Activated naive CD4-positive, alpha-beta T cell treated with anti-CD3 and anti-CD28 coated beads, Interleukin-2, amount 50 U/mL, for 24 hours (primary cell): ENCODE measurements around the gene CES3.
A peak's percentile ranks its signal among the peaks of the same experiment; 100 is the strongest.
"Not testable (repeated sequence)": the region's sequence is repeated elsewhere in the genome, so short reads cannot be mapped to it uniquely, and the experiment has no call there.

Experiments
- H3K27ac Mint-ChIP-seq: one replicate; pipeline ENCODE4 v1.8.0; 2021; ENCODE audit warnings: mild to moderate bottlenecking, mixed read lengths
- H3K27me3 Mint-ChIP-seq: one replicate; pipeline ENCODE4 v1.8.0; 2021; ENCODE audit warnings: mixed read lengths
- H3K36me3 Mint-ChIP-seq: one replicate; pipeline ENCODE4 v1.8.0; 2021; ENCODE audit warnings: mixed read lengths
- H3K4me1 Mint-ChIP-seq: one replicate; pipeline ENCODE4 v1.8.0; 2021; ENCODE audit warnings: mixed read lengths
- H3K4me3 Mint-ChIP-seq: one replicate; pipeline ENCODE4 v1.8.0; 2021; ENCODE audit warnings: mild to moderate bottlenecking, mixed read lengths
- H3K9me3 Mint-ChIP-seq: one replicate; pipeline ENCODE4 v1.8.0; 2021; ENCODE audit warnings: mixed read lengths

CES3 gene

DNA sequence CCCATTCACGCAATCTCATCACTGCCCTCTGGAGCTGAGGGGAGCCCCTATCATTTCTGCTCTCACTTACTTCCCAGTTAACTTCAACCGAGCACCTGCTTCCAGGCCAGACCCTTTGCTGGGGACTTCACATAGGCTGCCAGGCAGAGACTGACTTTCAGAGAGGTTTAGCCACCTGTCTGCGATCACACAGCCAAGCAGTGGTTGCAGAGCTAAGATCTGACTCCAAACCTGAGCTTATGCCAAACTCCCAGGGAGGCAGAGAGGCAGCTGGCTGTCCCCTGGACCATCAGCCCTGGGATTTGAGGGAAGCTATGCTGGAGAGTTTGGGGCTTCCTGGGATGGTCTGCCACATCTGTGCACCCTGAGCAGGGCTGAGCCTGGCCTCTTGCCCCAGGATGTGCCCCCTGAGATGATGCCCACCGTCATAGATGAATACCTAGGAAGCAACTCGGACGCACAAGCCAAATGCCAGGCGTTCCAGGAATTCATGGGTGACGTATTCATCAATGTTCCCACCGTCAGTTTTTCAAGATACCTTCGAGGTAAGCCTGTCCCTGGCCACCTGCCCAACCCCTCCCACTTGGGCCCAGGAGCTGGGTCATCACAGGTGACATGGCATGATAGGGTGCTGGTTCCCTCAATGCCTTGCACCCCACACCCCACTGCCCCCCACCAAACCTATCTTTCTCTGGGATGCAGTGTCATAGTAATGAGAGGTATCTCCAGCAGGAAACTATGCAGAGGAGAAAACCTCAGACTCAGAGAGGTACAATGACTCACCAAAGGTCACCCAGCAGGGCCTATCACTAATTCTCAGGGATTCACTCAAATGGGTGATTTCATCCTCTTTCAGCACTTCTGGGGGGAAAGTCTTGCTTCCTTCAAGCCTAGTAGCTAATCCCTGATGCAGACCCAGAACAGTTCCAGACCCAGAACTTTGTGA is 10.0 kb downstream of the CES3 start:
- no peaks in the 10 kb centered on the region for H3K36me3 Mint-ChIP-seq
- H3K4me1 Mint-ChIP-seq = peaks cover 5% of the 10 kb centered on the region
- no peaks in the 10 kb centered on the region for H3K27me3 Mint-ChIP-seq
- H3K9me3 Mint-ChIP-seq = no peaks in the 10 kb centered on the region
- no peak overlapping the region for H3K4me3 Mint-ChIP-seq
- no peak overlapping the region for H3K27ac Mint-ChIP-seq

DNA sequence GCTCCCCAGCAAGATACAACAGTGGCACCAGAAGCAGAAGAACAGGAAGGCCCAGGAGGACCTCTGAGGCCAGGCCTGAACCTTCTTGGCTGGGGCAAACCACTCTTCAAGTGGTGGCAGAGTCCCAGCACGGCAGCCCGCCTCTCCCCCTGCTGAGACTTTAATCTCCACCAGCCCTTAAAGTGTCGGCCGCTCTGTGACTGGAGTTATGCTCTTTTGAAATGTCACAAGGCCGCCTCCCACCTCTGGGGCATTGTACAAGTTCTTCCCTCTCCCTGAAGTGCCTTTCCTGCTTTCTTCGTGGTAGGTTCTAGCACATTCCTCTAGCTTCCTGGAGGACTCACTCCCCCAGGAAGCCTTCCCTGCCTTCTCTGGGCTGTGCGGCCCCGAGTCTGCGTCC is 11.9 kb downstream of the CES3 start:
- Mint-ChIP-seq H3K27me3 (no peaks in the 10 kb centered on the region), H3K36me3 (no peaks in the 10 kb centered on the region), H3K4me3 (no peak overlapping the region), H3K9me3 (no peaks in the 10 kb centered on the region), H3K4me1 (peaks cover 9% of the 10 kb centered on the region), H3K27ac (no peak overlapping the region)

DNA sequence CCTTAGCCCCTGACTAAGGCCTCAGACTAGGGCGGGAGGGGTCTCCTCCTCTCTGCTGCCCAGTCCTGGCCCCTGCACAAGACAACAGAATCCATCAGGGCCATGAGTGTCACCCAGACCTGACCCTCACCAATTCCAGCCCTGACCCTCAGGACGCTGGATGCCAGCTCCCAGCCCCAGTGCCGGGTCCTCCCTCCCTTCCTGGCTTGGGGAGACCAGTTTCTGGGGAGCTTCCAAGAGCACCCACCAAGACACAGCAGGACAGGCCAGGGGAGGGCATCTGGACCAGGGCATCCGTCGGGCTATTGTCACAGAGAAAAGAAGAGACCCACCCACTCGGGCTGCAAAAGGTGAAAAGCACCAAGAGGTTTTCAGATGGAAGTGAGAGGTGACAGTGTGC is 12.7 kb downstream of the CES3 start:
- Mint-ChIP-seq H3K4me3 (no peak overlapping the region), H3K27ac (no peak overlapping the region), H3K27me3 (no peaks in the 10 kb centered on the region), H3K36me3 (no peaks in the 10 kb centered on the region), H3K4me1 (peaks cover 9% of the 10 kb centered on the region), H3K9me3 (no peaks in the 10 kb centered on the region)

DNA sequence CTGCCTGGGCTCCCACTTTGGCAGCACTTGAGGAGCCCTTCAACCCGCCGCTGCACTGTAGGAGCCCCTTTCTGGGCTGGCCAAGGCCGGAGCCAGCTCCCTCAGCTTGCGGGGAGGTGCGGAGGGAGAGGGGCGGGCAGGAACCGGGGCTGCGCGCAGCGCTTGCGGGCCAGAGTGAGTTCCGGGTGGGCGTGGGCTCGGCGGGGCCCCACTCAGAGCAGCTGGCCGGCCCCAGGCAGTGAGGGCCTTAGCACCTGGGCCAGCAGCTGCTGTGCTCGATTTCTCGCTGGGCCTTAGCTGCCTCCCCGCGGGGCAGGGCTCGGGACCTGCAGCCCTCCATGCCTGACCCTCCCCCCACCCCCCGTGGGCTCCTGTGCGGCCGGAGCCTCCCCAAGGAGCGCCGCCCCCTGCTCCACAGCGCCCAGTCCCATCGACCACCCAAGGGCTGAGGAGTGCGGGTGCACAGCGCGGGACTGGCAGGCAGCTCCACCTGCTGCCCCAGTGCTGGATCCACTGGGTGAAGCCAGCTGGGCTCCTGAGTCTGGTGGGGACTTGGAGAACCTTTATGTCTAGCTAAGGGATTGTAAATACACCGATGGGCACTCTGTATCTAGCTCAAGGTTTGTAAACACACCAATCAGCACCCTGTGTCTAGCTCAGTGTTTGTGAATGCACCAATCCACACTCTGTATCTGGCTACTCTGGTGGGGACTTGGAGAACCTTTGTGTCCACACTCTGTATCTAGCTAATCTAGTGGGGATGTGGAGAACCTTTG is 13.3 kb downstream of the CES3 start:
- not testable (repeated sequence) for H3K27ac Mint-ChIP-seq, H3K36me3 Mint-ChIP-seq, H3K9me3 Mint-ChIP-seq, H3K4me1 Mint-ChIP-seq, H3K27me3 Mint-ChIP-seq, H3K4me3 Mint-ChIP-seq

DNA sequence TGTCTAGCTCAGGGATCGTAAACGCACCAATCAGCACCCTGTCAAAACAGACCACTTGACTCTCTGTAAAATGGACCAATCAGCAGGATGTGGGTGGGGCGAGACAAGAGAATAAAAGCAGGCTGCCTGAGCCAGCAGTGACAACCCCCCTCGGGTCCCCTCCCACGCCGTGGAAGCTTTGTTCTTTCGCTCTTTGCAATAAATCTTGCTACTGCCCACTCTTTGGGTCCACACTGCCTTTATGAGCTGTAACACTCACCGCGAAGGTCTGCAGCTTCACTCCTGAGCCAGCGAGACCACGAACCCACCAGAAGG is 13.8 kb downstream of the CES3 start:
- not testable (repeated sequence) for H3K4me1 Mint-ChIP-seq, H3K36me3 Mint-ChIP-seq, H3K27ac Mint-ChIP-seq, H3K9me3 Mint-ChIP-seq, H3K27me3 Mint-ChIP-seq
- H3K4me3 Mint-ChIP-seq = peak overlapping the region; percentile 40

DNA sequence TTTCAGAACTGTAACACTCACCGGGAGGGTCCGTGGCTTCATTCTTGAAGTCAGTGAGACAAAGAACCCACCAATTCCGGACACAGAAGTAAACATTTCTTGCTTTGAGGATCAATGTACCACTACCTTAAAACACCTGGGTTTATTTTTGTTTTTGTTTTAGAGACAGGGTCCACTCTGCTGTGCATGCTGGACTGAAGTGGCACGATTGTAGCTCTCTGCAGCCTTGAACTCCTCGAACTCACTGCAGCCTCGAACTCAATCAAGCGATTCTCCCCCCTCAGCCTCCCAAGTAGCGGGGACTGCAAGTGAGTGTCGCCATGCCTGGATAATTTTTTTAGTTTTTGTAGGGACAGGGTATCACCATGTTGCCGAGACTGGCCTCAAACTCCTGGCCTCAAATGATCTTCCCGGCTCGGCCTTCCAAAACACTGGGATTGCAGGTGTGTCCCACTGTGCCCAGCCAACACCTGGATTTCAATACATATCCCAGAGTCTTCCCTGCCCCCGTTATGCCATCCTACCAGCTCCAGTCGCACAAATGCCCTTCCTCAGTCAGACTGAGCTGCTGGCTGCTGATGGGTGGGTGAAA is 14.3 kb downstream of the CES3 start:
- Mint-ChIP-seq H3K36me3 (no peaks in the 10 kb centered on the region), H3K4me1 (peaks cover 9% of the 10 kb centered on the region), H3K27ac (no peak overlapping the region), H3K27me3 (no peaks in the 10 kb centered on the region), H3K4me3 (no peak overlapping the region), H3K9me3 (no peaks in the 10 kb centered on the region)

DNA sequence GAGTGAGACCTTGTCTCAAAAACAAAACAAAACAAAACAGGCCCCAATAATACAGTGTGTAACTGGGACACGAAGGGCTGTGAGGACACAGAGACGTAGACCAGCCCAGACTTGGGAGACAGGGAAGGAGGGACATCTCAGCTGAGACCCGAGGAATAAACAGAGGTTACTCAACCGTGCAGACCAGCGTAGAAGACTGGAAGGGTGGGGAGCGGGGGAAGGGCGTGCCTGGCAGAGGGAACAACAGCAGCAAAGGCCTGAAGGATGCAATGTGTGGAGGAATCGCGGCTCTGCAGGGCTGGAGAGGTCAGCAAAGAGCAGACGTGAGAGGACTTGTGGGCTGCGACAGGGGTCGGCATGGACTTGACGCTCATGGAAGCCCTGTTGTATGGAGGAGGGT is 15.7 kb downstream of the CES3 start:
- H3K27me3 Mint-ChIP-seq = no peaks in the 10 kb centered on the region
- H3K36me3 Mint-ChIP-seq = no peaks in the 10 kb centered on the region
- H3K4me1 Mint-ChIP-seq = peaks cover 9% of the 10 kb centered on the region
- H3K9me3 Mint-ChIP-seq = no peaks in the 10 kb centered on the region
- no peak overlapping the region for H3K4me3 Mint-ChIP-seq
- H3K27ac Mint-ChIP-seq = peak overlapping the region; percentile 30

DNA sequence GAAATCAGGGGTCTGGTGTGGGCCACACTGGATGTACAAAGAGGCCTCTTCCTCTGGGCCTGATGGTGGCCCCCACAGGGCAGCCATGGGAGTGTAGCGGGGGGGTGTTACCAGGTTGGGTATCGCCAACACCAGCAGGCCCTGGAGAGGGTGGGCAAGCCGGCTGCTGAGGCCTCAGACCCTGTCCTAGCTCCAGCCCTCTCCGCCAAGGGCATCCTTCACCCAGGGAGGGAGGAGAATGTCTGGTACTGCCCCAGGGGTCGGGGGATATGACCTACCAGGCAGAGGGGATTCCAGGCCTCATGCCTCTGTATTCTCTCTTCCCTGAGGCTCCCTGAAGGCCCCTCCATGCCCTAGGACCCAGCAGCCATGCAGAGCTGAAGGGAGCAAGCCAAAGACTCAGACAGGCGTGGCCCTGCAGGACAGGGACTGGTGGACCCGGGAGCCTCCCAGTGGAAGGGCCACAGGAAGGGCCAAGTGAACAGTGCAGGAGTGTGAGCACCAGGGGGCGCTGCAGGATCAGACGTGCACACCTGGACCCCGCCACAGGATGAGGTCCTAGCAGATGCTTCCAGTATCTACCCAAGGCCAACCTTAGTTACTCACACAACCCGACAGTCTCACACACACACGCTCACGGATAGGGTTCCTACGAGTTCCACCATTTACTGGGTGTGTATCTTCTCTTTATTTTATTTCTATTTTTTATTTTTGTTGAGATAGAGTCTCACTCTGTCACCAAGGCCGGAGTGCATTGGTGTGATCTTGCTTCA is 16.5 kb downstream of the CES3 start:
- Mint-ChIP-seq H3K27ac (no peak overlapping the region), H3K4me3 (no peak overlapping the region), H3K4me1 (peaks cover 15% of the 10 kb centered on the region), H3K36me3 (no peaks in the 10 kb centered on the region), H3K9me3 (no peaks in the 10 kb centered on the region), H3K27me3 (no peaks in the 10 kb centered on the region)

DNA sequence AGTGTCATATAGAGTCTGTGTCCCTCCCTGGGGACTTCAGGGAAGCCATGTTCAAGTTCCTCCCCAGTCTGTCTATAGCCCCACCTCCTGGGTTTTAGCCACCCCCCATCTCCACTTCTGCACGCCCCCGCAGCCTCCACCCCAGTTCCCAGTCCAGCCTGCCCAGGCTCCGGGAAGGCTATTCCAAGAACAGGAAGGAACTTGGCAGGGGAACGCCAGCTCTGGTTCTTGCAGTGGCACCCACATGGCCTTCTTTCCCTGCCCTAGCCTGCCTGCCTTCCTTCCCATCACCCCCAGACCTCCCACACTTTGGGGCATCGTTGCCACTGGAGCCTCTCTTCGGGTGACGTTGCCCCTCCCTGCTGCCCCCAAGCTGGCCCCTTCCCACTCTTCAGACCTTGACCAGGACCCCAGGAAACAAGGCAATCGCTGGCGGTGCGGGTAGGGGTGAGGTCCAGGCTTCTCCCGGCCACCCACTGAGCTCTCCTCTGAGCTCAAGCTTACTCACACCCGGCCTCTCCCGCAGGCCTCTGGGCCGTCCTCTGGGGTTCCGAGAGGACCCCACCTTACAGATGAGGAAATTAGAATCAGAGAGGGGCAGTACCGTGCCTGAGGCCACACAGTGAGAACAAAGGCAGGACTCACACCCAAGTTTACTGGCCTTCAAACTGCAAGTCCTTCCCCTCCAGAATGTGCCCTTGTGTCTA is 18.1 kb downstream of the CES3 start:
- H3K4me3 Mint-ChIP-seq = no peak overlapping the region
- no peak overlapping the region for H3K27ac Mint-ChIP-seq
- no peaks in the 10 kb centered on the region for H3K9me3 Mint-ChIP-seq
- no peaks in the 10 kb centered on the region for H3K27me3 Mint-ChIP-seq
- peaks cover 24% of the 10 kb centered on the region for H3K4me1 Mint-ChIP-seq
- no peaks in the 10 kb centered on the region for H3K36me3 Mint-ChIP-seq

DNA sequence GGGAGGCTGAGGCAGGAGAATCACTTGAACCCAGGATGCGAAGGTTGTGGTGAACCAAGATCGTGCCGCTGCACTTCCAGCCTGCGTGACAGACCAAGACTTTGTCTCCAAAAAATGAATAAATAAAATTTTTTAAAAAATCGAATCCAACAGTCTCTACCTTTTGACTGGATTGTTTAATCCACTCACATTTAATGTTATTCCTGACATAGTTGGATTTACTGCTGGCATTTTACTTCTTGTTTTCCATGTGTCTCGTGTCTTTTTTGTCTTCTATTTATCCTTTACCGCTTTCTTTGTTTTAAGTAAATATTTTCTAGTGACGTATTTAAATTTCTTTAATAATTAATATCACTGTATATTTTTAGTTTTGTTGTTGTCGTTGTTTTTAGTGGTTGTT is 22.0 kb downstream of the CES3 start:
- Mint-ChIP-seq H3K27ac (no peak overlapping the region), H3K4me1 (peaks cover 31% of the 10 kb centered on the region), H3K9me3 (no peaks in the 10 kb centered on the region), H3K4me3 (no peak overlapping the region), H3K27me3 (no peaks in the 10 kb centered on the region), H3K36me3 (no peaks in the 10 kb centered on the region)

DNA sequence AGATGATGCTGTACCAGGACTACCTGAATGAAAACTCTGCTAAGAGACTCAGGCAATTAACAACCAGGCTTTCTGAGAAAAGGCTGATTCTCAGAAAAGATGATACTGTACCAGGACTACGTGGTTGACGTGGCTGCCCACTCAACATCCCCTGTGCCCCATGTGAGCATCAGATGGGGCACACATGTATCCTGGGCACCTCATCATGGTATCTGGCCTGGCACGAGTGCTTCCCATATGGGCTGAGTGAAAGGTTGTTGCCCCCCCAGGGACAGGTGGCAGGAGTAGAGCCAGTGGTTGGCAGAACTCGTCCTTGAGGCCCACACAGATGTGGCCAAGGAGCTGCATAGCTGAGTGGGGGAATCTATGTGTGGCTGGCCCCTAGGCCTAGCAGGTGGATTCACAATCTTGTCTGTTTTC is 23.8 kb downstream of the CES3 start:
- no peaks in the 10 kb centered on the region for H3K27me3 Mint-ChIP-seq
- peak overlapping the region; percentile 96 for H3K27ac Mint-ChIP-seq
- H3K36me3 Mint-ChIP-seq = no peaks in the 10 kb centered on the region
- H3K4me3 Mint-ChIP-seq = peak overlapping the region; percentile 32
- H3K4me1 Mint-ChIP-seq = peaks cover 31% of the 10 kb centered on the region
- H3K9me3 Mint-ChIP-seq = no peaks in the 10 kb centered on the region

DNA sequence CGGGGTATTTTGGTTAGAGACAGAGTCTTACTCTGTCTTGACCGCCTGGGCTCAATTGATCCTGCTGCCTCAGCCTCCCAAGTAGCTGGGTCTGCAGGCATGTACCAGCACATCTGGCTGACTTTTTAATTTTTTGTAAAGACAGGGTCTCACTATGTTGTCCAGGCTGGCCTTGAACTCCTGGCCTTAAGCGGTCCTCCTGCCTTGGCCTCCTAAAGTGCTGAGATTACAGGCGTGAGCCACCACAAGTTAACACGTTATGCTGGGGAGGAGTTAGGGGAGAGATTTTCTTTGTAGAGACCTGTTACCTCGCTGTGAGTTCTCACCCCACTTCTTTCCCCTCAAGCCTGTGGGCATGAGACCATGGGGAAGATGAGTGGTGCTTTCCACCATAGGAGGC is 25.5 kb downstream of the CES3 start:
- Mint-ChIP-seq H3K4me1 (peaks cover 31% of the 10 kb centered on the region), H3K27me3 (no peaks in the 10 kb centered on the region), H3K9me3 (no peaks in the 10 kb centered on the region), H3K4me3 (no peak overlapping the region), H3K36me3 (no peaks in the 10 kb centered on the region), H3K27ac (no peak overlapping the region)

DNA sequence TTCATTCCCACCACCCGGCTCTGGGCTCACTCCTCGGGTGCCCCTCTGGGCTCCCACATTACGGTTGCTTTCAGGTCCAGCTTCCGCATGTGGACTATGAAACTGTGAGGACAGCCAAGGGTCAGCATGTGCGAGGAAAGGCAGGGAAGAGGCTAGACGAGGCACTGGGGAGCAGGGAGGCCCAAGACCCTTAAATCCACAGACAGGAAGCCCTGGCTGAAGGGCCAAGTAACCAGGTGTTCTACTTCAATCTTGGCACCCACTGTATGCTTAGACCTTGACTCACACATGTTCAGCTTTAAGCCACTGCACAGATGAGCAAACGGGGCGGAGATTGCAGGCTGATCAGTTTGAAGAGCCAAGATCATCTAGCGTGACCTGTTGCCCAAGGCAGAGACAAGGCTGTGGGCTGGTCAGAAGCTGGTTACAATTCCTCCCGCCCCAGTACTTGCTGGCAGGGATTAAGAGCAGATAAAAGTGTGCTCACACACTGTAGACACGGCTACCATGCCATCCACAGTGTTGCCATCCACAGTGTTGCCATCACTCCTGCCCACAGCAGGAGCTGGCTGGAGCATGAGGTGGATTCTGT is 27.2 kb downstream of the CES3 start, which contains the start of gene CES4A:
TSS of gene CES4A (plus strand) at position 393 of the 592 bp plus-strand sequence. CDS start at position 577, 184 bp downstream.
- H3K27me3 Mint-ChIP-seq = no peaks in the 10 kb centered on the region
- H3K27ac Mint-ChIP-seq = peak within 1 kb of the TSS; percentile 89
- H3K4me1 Mint-ChIP-seq = peaks cover 22% of the 10 kb centered on the region
- H3K9me3 Mint-ChIP-seq = no peaks in the 10 kb centered on the region
- H3K36me3 Mint-ChIP-seq = no peaks in the 10 kb centered on the region
- no peak within 1 kb of the TSS for H3K4me3 Mint-ChIP-seq

DNA sequence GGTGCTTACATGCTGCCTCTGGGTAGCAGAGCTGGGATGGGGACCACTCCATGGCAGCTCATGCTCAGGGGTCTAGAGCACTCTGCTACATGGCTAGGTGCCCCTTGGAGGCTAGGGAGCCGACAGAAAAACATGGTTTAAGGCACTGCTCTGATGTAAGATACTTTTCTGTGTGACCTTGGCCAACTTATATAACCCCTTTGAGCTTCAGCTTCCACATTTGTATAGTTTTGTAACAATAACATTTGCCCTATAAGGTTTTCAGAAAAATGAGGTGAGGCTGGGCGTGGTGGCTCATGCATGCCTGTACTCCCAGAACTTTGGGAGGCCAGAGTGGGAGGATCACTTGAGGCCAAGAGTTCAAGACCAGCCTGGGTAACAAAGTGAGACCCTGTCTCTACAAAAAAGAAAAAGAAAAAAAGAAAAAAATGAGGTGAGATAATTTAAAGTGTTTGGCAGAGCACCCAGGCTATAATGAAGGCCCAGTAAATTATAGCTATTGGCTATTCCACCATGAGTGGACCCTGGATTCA is 30.5 kb downstream of the CES3 start:
- Mint-ChIP-seq H3K36me3 (no peaks in the 10 kb centered on the region), H3K4me3 (no peak overlapping the region), H3K27ac (no peak overlapping the region), H3K9me3 (no peaks in the 10 kb centered on the region), H3K4me1 (no peaks in the 10 kb centered on the region), H3K27me3 (no peaks in the 10 kb centered on the region)
